HCT116 (cell line): ENCODE measurements around the gene TMEM61.

Experiments
- CBX3 ChIP-seq: IDR thresholded peaks from 2 replicates; pipeline ENCODE4 v1.6.1; 2012; ENCODE audit warnings: low read depth
- CTCF ChIP-seq, 3 experiments: fragments of 200-600 bp in 1 of 3; sonication (generic) in 1 of 3; IDR thresholded peaks in 2 of 3; conservative IDR thresholded peaks in 1 of 3; 2 replicates each; pipeline ENCODE4 v1.5.1; 2012 to 2017; ENCODE audit warnings: low read depth in 2 of 3, low read length in 2 of 3, antibody characterized with exemption in 1 of 3, borderline replicate concordance in 1 of 3, control low read depth in 1 of 3, mild to moderate bottlenecking in 1 of 3, mixed read lengths in 1 of 3, mixed run types in 1 of 3, moderate library complexity in 1 of 3; ENCODE audit not compliant: insufficient read depth in 1 of 3
- EZH2phosphoT487 ChIP-seq: fragments of 200-600 bp; IDR thresholded peaks from 2 replicates; pipeline ENCODE4 v1.6.1; 2018; ENCODE audit warnings: antibody characterized with exemption, borderline replicate concordance

- no peak for TF ChIP-seq CTCF (IDR thresholded peaks at IDR 0.05 in 2 of 3, conservative IDR thresholded peaks at IDR 0.05 in 1 of 3; ENCODE audit: borderline replicate concordance in 1 of 3, insufficient read depth in 1 of 3, low read depth in 2 of 3, low read length in 2 of 3)
- TF ChIP-seq CBX3: no peak
- TF ChIP-seq EZH2phosphoT487: no peak
These were observed 30.4 kb upstream of the TMEM61 start for GRCh38 chr1:54950006-54950368.
